Astrocyte (in vitro differentiated cells and primary cell): Measurements from ENCODE around the gene SPRED3. TPM values are rescaled to one million over a fixed set of nuclear protein-coding genes. Genes with fewer than 3 reads are reported as not detected.

Experiments used
- DNase-seq: peaks from one replicate; pipeline ENCODE4 v3.0.0-alpha.2; 2010; ENCODE audit warnings: low read depth
- FAIRE-seq: peaks from 2 replicates; lab custom pipeline; 2011; peaks lifted over from hg19 to GRCh38; lab: Jason Lieb, UNC
- H2AFZ ChIP-seq: 2 replicates; pipeline ENCODE4 v1.6.0; 2012; ENCODE audit warnings: low read depth, low read length, inconsistent platforms
- H3K27ac ChIP-seq: 2 replicates; pipeline ENCODE4 v1.5.1; 2011; ENCODE audit warnings: low read depth, low read length, inconsistent platforms
- H3K27me3 ChIP-seq: 2 replicates; pipeline ENCODE4 v1.6.0; 2011; ENCODE audit warnings: low read length, inconsistent platforms; ENCODE audit not compliant: insufficient read depth
- H3K36me3 ChIP-seq: 2 replicates; pipeline ENCODE4 v1.5.1; 2011; ENCODE audit warnings: low read length, inconsistent platforms; ENCODE audit not compliant: insufficient read depth
- H3K4me1 ChIP-seq: 2 replicates; pipeline ENCODE4 v1.5.1; 2011; ENCODE audit warnings: low read length, inconsistent platforms; ENCODE audit not compliant: insufficient read depth
- H3K4me2 ChIP-seq: 2 replicates; pipeline ENCODE4 v1.6.0; 2012; ENCODE audit warnings: low read length, inconsistent platforms
- H3K4me3 ChIP-seq: 2 replicates; pipeline ENCODE4 v1.5.1; 2011; ENCODE audit warnings: low read depth, mild to moderate bottlenecking, low read length, inconsistent platforms; ENCODE audit not compliant: insufficient read depth
- H3K79me2 ChIP-seq: 2 replicates; pipeline ENCODE4 v1.6.0; 2012; ENCODE audit warnings: mild to moderate bottlenecking, low read length, inconsistent platforms; ENCODE audit not compliant: insufficient read depth
- H3K9ac ChIP-seq: 2 replicates; pipeline ENCODE4 v1.6.0; 2012; ENCODE audit warnings: mild to moderate bottlenecking, low read length, inconsistent platforms
- H3K9me3 ChIP-seq: 2 replicates; pipeline ENCODE4 v1.5.1; 2012; ENCODE audit warnings: low read depth, mild to moderate bottlenecking, low read length, inconsistent platforms; ENCODE audit not compliant: insufficient read depth
- H4K20me1 ChIP-seq: 2 replicates; pipeline ENCODE4 v1.6.0; 2012; ENCODE audit warnings: low read length, inconsistent platforms; ENCODE audit not compliant: insufficient read depth
- H3K27ac Mint-ChIP-seq: one replicate; pipeline ENCODE4 v1.8.0; 2021; ENCODE audit warnings: mild to moderate bottlenecking, mixed read lengths; ENCODE audit not compliant: unreplicated experiment
- H3K27me3 Mint-ChIP-seq: one replicate; pipeline ENCODE4 v1.8.0; 2021; ENCODE audit warnings: low read depth, mixed read lengths; ENCODE audit not compliant: unreplicated experiment
- H3K36me3 Mint-ChIP-seq: one replicate; pipeline ENCODE4 v1.8.0; 2021; ENCODE audit warnings: low read depth, mixed read lengths; ENCODE audit not compliant: unreplicated experiment
- H3K4me1 Mint-ChIP-seq: one replicate; pipeline ENCODE4 v1.8.0; 2021; ENCODE audit warnings: low read depth, mixed read lengths; ENCODE audit not compliant: unreplicated experiment
- H3K4me3 Mint-ChIP-seq: one replicate; pipeline ENCODE4 v1.8.0; 2021; ENCODE audit warnings: mild to moderate bottlenecking, moderate library complexity, mixed read lengths; ENCODE audit not compliant: unreplicated experiment
- H3K9me3 Mint-ChIP-seq: one replicate; pipeline ENCODE4 v1.8.0; 2021; ENCODE audit warnings: mild to moderate bottlenecking, mixed read lengths; ENCODE audit not compliant: unreplicated experiment
- EZH2 ChIP-seq: IDR thresholded peaks from 2 replicates; pipeline ENCODE4 v1.6.1; 2012; ENCODE audit warnings: mild to moderate bottlenecking, low read length, inconsistent platforms; ENCODE audit not compliant: insufficient read depth
- total RNA-seq: library from RNA; stranded (reverse); gene quantifications from 2 replicates; pipeline ENCODE4 v1.2.1, GENCODE V29; 2021
- TF ChIP-seq, protein P1 (sequence below): IDR thresholded peaks from 2 replicates; pipeline ENCODE4 v1.5.1; 2011; ENCODE audit warnings: low read depth, mild to moderate bottlenecking, inconsistent platforms, low read length, moderate library complexity; ENCODE audit not compliant: insufficient read depth

The SPRED3 gene
- total RNA-seq, 1 donor from 2014 or later: 19.0 TPM

DNA sequence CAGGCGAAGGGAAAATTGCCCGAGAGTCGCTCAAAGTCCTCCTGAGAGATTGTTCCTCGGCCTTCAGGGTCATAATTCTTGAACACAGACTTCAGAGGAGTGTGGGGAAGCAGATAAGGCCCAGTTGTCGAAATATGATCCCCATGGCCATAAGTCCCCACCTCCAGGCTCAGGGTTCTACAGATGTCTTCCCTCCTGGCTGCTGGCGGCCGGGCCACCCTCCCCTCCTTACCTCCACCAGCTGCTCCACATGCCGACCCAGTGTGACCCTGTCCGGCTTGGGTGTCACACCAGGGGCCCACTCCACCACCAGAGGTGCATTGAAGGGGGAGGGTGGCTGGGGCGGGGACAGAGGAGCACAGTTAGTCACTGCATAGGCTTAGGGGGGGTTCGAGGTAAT lies 24.5 kb downstream of the SPRED3 start:
- no peak overlapping the region for H3K4me2 ChIP-seq
- no peak overlapping the region for H3K27ac ChIP-seq
- DNase-seq: no peak
- H3K36me3 ChIP-seq: no peaks in the 10 kb centered on the region
- H3K9me3 Mint-ChIP-seq: peaks cover 6% of the 10 kb centered on the region
- H4K20me1 ChIP-seq: no peaks in the 10 kb centered on the region
- no peaks in the 10 kb centered on the region for H3K9me3 ChIP-seq
- H3K36me3 Mint-ChIP-seq: peaks cover 8% of the 10 kb centered on the region
- H3K4me3 ChIP-seq: no peak overlapping the region
- no peak overlapping the region for H3K4me3 Mint-ChIP-seq
- H3K9ac ChIP-seq: no peak overlapping the region
- FAIRE-seq: no peak
- no peak overlapping the region for H3K27ac Mint-ChIP-seq
- H3K27me3 Mint-ChIP-seq: peaks cover 24% of the 10 kb centered on the region
- TF ChIP-seq EZH2: no peak
- TF ChIP-seq, protein P1, sequence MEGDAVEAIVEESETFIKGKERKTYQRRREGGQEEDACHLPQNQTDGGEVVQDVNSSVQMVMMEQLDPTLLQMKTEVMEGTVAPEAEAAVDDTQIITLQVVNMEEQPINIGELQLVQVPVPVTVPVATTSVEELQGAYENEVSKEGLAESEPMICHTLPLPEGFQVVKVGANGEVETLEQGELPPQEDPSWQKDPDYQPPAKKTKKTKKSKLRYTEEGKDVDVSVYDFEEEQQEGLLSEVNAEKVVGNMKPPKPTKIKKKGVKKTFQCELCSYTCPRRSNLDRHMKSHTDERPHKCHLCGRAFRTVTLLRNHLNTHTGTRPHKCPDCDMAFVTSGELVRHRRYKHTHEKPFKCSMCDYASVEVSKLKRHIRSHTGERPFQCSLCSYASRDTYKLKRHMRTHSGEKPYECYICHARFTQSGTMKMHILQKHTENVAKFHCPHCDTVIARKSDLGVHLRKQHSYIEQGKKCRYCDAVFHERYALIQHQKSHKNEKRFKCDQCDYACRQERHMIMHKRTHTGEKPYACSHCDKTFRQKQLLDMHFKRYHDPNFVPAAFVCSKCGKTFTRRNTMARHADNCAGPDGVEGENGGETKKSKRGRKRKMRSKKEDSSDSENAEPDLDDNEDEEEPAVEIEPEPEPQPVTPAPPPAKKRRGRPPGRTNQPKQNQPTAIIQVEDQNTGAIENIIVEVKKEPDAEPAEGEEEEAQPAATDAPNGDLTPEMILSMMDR: no peak
- H2AFZ ChIP-seq: no peak overlapping the region
- no peaks in the 10 kb centered on the region for H3K4me1 ChIP-seq
- peaks cover 3% of the 10 kb centered on the region for H3K4me1 Mint-ChIP-seq
- no peaks in the 10 kb centered on the region for H3K79me2 ChIP-seq
- peaks cover 5% of the 10 kb centered on the region for H3K27me3 ChIP-seq

DNA sequence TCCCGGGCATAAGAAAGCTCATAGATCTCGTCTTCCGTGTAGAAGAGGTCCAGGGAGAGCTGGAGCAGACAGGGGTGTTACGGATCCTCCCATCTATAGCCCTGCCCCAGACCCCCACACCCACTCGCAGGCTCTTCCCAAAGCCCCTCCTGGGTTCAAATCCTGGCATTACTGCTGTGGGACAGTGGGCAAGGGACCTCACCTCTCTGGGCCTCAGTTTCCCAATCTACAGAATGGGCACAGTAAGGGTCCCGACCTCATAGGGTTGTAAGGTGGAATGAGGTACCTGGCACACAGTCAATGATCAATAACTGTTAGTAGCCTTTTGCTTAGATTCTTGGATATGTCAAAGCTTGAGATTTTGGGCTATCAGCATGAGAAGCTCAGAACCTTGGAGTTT lies 24.9 kb downstream of the SPRED3 start:
- peaks cover 8% of the 10 kb centered on the region for H3K36me3 Mint-ChIP-seq
- DNase-seq (no peak), FAIRE-seq (no peak)
- peaks cover 26% of the 10 kb centered on the region for H3K27me3 Mint-ChIP-seq
- Histone ChIP-seq H3K27ac (no peak overlapping the region), H3K9me3 (no peaks in the 10 kb centered on the region), H3K36me3 (no peaks in the 10 kb centered on the region), H4K20me1 (no peaks in the 10 kb centered on the region), H3K79me2 (no peaks in the 10 kb centered on the region), H3K4me2 (no peak overlapping the region), H3K4me3 (no peak overlapping the region), H3K27me3 (peaks cover 8% of the 10 kb centered on the region), H2AFZ (no peak overlapping the region), H3K9ac (no peak overlapping the region), H3K4me1 (no peaks in the 10 kb centered on the region)
- TF ChIP-seq, protein P1: no peak
- TF ChIP-seq EZH2: no peak
- peaks cover 6% of the 10 kb centered on the region for H3K9me3 Mint-ChIP-seq
- H3K27ac Mint-ChIP-seq: no peak overlapping the region
- peaks cover 3% of the 10 kb centered on the region for H3K4me1 Mint-ChIP-seq
- no peak overlapping the region for H3K4me3 Mint-ChIP-seq

DNA sequence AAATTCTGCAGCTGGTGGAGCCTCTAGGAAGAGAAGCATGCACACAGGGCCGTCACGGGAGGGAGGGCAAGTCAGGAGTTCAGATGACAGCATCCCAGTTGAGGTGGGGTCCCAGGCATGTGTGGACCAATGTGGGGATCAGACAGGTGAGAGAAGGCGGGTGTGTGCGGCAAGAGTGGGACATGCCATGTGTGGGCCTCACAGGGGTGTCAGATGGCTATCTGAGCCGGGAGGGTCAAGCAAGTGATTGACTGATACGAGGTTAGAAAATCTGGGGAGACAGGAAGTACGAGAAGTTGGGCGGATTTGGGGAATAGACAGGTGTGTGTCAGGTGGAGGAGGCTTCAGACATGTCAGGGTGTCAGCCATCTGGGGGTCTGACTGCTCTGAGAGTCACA lies 28.6 kb downstream of the SPRED3 start:
- no peak overlapping the region for H3K4me3 Mint-ChIP-seq
- no peaks in the 10 kb centered on the region for H3K9me3 ChIP-seq
- peaks cover 38% of the 10 kb centered on the region for H3K27me3 Mint-ChIP-seq
- no peak overlapping the region for H3K27ac ChIP-seq
- H3K4me3 ChIP-seq: no peak overlapping the region
- H3K36me3 ChIP-seq: no peaks in the 10 kb centered on the region
- no peaks in the 10 kb centered on the region for H4K20me1 ChIP-seq
- peaks cover 16% of the 10 kb centered on the region for H3K27me3 ChIP-seq
- H2AFZ ChIP-seq: no peak overlapping the region
- H3K36me3 Mint-ChIP-seq: no peaks in the 10 kb centered on the region
- no peaks in the 10 kb centered on the region for H3K4me1 ChIP-seq
- no peaks in the 10 kb centered on the region for H3K79me2 ChIP-seq
- H3K9ac ChIP-seq: no peak overlapping the region
- H3K4me1 Mint-ChIP-seq: no peaks in the 10 kb centered on the region
- FAIRE-seq (no peak), DNase-seq (no peak)
- TF ChIP-seq, protein P1: no peak
- TF ChIP-seq EZH2: no peak
- no peak overlapping the region for H3K27ac Mint-ChIP-seq
- no peak overlapping the region for H3K4me2 ChIP-seq
- H3K9me3 Mint-ChIP-seq: peaks cover 2% of the 10 kb centered on the region
